Embryonic facial prominence (tissue), 1 donor: ENCODE data around the gene SLC6A3.
"Not testable (repeated sequence)": the region's sequence is repeated elsewhere in the genome, so short reads cannot be mapped to it uniquely, and the experiment has no call there.

Source experiments
- DNase-seq: peaks from one replicate; pipeline ENCODE4 v3.0.0-alpha.2; 2016; ENCODE audit errors: extremely low spot score

The SLC6A3 gene

GRCh38 chr5:1477341-1477740 lies 32.1 kb upstream of the SLC6A3 start:
- DNase-seq: no peak

DNA sequence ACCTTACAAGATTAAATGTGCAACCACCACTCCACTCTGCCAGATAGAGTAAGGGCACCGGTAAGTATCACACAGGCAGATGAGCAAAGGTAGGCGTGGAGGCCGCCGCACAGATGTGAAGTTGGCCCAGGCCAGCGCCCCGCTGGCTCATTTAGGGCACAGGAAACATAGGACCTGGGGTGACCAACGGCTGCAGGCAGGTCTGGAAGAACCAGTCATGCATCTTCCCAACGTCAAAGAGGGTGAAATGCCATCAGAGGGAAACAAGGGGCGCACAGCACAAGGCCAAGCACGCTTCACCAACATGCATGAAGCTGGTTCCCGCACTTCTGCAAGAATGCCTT lies 31.7 kb upstream of the SLC6A3 start:
- no peak for DNase-seq

DNA sequence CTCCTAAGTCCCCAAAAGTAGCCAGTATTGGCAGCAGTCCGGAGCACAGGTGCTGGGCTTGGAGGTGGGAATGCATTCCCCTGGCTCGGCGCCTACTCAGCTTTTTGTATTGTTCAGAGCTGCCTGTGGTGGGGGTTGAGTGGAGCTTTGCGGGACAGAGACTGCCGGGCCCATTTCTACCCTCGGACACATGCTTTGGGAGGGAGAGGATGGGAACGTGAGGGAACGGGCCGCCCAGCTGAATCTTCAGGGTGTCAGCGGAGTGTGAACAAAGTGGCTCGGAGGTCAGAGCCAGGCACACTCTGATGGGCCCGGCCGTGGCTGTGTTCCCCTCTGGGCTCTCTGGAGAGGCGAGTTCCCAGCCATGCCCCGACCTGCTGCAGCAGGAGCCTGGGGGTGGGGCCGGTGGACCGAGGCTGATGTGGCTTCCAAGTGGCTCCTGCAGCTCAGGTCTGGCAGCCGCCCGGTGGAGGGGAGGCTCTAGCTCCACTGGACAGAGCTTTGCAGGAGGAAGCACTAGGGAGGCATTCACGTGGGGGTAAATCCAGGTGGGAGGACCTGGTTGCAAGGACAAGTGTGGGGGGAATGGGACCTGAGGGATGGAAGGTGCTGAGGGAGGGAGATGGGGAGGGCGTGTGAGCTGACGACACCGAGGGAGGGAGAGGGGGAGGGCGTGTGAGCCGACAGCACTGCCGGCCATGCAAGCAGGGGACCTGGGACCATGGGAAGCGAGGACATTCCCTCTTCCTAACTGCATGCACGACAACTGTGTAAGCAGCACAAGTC lies 31.1 kb upstream of the SLC6A3 start:
- no peak for DNase-seq

- DNase-seq: not testable (repeated sequence)
These were observed 30.3 kb upstream of the SLC6A3 start for GRCh38 chr5:1475544-1475900.

GRCh38 chr5:1474866-1475543 lies 29.8 kb upstream of the SLC6A3 start:
- no peak for DNase-seq

DNA sequence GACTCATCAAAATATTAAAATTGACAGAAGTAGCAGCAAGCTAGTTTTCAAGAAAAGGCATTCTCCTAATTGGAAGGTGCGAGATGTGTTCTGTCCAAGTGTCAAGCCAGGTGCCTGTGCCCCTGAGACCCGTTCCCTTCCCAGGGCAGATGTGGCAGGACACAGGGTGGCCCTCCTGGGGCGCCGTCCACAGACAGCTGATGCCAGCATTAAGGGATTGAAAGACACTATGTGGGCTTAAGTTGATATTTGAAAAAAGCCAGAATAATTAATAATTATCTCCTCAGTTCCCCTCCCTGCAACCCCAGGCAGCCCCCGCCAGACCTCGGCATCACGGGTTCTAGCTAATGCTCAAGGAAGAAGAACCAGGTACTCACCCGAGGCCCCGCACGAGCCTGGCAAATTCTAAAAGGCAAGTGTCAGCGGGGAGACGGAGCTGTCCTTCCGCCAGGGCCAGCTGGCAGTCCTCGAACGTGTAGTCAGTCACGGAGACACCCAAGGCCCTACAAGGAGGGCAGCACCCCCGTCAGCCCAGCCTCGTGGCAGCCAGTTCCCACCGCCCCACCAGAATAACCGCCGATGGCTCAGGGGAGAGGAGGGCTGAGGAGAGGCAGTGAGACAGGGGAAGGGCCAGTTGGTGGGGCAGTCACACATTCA lies 29.1 kb upstream of the SLC6A3 start:
- no peak for DNase-seq

DNA sequence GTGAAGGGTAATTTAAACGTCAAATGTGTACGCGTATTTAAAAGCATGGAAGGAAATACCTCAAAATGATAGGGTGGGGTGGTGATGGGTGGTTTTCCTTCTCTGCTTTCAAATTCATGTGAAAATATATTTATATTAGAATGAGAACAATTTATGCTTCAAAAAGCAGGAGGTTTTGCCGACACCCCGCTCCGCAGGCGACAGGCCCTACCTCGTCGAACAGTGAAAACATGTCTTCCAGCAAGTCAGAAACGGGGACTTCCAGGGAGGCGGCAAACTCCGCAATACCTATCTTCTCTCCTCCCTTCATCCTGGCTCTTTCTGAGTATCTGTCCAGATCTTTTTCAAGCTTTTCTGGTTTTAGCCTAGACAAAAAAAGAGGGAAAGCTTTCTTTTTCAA lies 28.5 kb upstream of the SLC6A3 start:
- DNase-seq: no peak

DNA sequence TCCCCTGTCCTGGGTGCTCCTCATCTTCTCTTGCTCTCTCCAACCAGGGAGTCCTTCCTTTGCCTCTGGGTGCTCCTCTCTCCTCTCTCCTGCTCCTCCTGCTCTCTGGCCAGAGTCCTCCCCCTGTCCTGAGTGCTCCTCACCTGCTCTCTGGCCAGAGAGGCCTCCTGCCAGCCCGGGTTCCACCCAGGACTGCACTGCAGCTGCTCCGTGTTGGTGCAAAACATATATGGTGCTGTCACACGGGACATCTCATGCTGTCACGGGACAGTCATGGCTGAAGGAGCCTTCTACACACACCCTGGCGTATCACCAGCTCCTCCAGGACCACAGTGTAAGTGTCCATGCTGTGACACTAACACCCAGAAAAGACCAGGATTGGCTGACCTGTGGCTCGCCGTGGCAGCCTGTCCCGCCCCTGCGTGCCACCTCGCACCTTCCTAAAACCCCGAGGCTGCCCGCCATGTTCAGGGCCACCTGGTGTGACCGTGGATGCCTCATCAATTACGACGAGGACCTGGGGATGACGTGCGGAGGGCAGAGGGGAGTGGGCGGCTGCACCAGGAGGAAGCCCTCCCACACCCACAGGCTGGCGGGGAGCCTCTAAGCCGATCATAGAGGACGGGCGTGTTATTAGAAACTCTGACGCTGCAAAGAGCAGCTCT lies 27.9 kb upstream of the SLC6A3 start:
- DNase-seq: no peak

GRCh38 chr5:1471997-1472963 lies 27.0 kb upstream of the SLC6A3 start:
- no peak for DNase-seq

- no peak for DNase-seq
These were observed 26.1 kb upstream of the SLC6A3 start for GRCh38 chr5:1471240-1471853.

GRCh38 chr5:1470762-1471211 lies 25.5 kb upstream of the SLC6A3 start:
- DNase-seq: no peak

DNA sequence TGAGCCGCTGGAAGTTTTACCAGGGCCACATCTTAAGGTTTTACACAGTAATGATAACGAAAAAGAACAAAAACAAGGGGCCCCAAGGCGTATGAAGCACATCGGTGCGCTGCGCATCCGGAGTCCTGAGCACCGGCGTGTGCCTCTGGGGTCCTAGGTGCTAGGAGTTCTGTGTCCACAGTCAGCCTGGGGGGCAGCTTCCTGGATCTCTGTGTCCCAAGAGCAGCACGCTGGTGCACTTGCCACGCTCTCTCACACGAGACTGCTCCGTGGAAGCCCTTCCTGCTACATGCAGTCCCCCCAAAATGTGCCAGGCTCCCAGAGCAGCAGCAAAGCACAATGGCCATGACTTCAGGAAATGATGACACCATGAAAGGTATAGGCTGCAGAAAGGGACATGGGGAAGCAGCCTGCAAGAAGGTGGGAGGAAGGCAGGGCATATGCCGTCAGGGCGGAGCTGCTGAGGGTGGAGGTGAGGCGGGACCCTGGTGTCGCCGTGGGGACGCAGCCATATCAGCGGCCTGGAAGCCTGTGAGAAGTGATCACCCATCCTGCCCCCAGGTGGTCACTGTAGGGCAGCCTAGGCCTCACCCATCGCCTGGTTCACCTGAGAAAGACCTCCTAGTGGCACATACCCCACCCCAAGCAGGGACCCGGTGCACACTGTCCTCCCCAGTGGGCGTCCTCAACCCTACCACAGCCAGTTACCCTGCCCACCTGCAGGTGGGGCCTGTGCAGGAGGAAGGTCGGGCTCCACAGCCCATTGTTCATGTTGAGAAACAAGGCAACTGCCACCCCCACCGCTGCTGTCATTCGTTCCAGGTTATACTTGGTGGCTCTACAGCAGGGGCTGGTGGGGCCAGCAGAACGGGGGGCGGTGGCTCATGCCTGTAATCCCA lies 23.6 kb upstream of the SLC6A3 start:
- DNase-seq: no peak

- DNase-seq: no peak
These were observed 23.0 kb upstream of the SLC6A3 start for GRCh38 chr5:1468247-1468612.

DNA sequence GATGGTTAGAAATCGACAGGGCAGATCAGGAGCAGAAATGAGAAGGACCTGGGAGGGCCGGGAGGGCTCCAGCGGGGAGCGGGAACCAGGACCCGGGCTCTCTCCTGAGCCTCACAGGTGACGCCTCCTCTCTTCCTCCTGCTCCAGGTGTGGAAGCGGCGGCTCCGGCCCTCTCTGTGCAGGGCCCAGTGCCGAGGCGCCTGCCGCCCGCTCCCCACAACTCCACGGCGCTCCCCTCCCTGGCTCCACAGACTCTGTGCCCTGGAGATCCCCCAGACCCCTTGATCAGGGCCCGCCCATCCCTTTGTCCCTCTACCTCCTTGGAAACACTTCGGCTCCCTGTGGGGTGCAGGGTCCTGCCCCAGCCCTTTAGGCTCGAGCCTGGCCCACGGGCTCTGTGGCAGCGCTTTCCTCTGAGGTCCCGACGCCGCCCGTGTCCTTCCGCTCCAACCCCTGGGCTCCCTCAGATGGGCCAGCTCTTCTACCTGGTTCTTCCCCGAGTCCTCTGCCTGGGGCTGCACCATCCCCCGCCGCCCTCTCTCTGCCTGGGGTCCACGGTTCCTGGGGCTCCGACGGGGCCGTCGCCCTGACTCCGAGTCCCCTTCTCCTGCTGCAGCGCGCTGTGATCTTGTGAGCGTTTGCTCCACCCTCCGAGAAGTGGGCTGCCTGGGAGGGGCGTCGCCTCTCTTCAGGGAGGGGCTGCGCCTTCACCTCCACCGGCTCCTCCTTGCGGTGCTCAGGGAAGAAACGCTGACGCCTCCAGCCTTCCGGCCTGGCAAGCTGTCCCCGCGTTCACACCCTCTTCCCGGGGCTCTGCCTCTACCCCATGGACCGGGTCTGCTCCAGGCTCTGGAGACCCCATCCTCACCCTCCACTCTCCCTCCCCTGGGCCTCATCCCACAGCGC lies 22.4 kb upstream of the SLC6A3 start:
- no peak for DNase-seq

DNA sequence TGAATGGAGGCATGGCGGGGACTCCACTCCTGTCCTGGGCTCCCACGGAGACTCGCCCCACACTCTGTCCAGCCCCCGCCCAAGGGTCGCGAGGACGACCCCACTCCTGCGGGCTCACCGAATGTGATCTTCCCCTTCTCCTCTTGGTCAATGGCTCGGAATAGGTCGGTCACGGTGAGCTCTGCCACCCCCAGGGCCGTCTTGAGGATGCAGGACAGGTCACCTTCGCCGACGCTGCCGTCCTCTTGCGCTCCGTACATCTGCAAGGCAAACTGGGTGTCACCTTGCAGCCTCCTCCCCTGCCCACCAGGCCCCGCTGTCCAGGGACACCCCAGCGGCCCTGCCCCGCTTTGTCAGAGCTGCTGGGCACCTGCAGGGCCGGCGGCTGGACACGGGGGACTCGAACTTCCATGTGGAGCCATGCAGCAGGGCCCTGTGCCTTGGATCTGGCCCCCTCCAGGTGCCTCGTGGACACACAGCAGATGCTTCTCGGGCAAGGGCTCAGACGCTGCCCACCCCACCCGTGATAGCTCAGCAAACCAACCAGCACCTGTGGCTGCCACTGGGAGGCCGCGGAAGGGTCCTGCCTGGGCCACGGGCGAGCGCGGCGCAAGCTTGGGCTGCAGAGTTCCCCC lies 21.5 kb upstream of the SLC6A3 start:
- no peak for DNase-seq

DNA sequence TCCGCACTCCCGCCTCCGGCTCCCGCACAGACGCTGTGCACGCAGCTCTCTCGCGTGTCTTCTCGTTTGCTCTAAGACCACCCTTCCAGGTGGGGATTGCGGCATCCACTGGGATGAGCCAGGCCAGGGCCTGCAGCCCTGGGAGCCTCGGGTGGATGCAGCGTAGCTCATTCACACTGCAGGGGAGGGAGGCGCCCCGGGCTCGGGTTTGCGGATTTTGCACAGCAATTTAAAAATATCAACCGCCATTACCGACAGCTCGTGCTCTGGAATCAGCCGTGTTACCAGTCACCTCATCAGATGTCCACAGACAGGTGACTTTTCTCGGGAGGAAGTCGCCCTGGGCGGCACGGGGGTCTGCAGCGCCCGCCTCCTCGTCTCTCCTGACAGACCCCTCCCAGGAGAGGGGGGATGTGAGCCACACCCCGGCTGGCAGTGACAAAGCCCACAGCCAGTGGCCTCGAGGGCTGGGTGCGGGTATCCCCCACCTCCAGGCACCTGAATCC lies 20.8 kb upstream of the SLC6A3 start:
- DNase-seq: no peak

DNA sequence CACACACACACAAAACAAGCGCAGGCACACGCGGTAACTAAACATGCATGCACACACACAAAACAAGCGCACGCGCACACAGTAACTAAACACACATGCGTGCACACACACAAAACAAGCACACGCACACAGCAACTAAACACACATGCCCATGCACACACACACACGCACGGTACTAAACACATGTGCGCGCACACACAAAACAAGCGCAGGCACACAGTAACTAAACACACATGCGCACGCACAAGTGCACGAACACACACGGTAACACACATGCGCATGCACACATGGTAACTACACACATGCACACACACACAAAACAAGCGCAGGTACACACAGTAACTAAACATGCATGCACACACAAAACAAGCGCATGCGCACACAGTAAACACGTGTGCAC lies 19.9 kb upstream of the SLC6A3 start:
- no peak for DNase-seq

DNA sequence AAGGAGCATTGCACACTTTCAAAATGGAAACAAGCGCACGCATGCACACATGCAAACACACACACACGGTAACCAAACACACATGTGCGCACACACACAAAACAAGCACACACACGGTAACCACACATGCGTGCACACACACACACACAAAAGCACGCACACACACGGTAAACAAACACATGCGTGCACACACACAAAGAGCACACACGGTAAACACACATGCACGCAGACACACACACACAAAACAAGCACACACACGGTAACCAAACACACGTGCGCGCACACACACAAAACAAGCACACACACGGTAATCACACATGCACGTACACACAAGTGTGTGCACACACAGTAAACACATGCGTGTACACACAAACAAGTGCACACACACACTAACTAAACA lies 19.3 kb upstream of the SLC6A3 start:
- DNase-seq: no peak
